Endothelial cell of umbilical vein (primary cell): ENCODE results near the gene PANX2. TPM values are rescaled to one million over a fixed set of nuclear protein-coding genes. Genes with fewer than 3 reads are reported as not detected.

Experiments
- BruUV-seq: library from RNA; stranded (reverse); fragments of 400-500 nt; replicated peaks from 2 replicates; lab custom pipeline; 2021; lab: Mats Ljungman, UMichigan
- CTCF ChIA-PET: fragments of 300-600, 350-600 bp; sonication (Branson Sonifier 250); formaldehyde crosslinking; loops from one replicate; lab custom pipeline; 2021; ENCODE audit warnings: antibody characterized with exemption, inconsistent platforms; lab: Charles Lee
- POLR2A ChIA-PET: fragments of 300-600, 350-600 bp; sonication (Branson Sonifier 250); formaldehyde crosslinking; loops from one replicate; lab custom pipeline; 2021; ENCODE audit warnings: antibody characterized with exemption, inconsistent platforms; lab: Charles Lee
- DNase-seq: peaks from one replicate; pipeline ENCODE4 v3.0.0-alpha.2; 2011; ENCODE audit warnings: low read depth, low spot score
- FAIRE-seq: peaks from 2 replicates; lab custom pipeline; 2011; peaks lifted over from hg19 to GRCh38; lab: Jason Lieb, UNC
- H2AFZ ChIP-seq: 2 replicates; pipeline ENCODE4 v1.6.0; 2012; ENCODE audit warnings: low read depth, low read length, control low read depth, inconsistent platforms
- H3K27ac ChIP-seq: 2 replicates; pipeline ENCODE4 v1.5.1; 2011; ENCODE audit warnings: low read depth, mild to moderate bottlenecking, control low read depth, low read length, moderate library complexity; ENCODE audit not compliant: insufficient read depth
- H3K27me3 ChIP-seq, 2 experiments: 2 replicates each; pipeline versions ENCODE4 v1.6.0 to v1.6.1; 2011; ENCODE audit warnings: low read length in 2 of 2, mixed read lengths in 1 of 2; ENCODE audit not compliant: control insufficient read depth in 2 of 2, insufficient read depth in 2 of 2
- H3K36me3 ChIP-seq, 2 experiments: 2 replicates in 1 of 2; 3 replicates in 1 of 2; pipeline ENCODE4 v1.5.1; 2011; ENCODE audit warnings: low read length in 2 of 2, mild to moderate bottlenecking in 1 of 2, moderate library complexity in 1 of 2; ENCODE audit not compliant: control insufficient read depth in 2 of 2, insufficient read depth in 2 of 2; ENCODE audit errors: extremely low read depth in 1 of 2
- H3K4me1 ChIP-seq: 3 replicates; pipeline ENCODE4 v1.5.1; 2011; ENCODE audit warnings: mild to moderate bottlenecking, low read length; ENCODE audit not compliant: control insufficient read depth, insufficient read depth; ENCODE audit errors: extremely low read depth
- H3K4me2 ChIP-seq: 2 replicates; pipeline ENCODE4 v1.6.1; 2011; ENCODE audit warnings: low read length, control low read depth, mixed read lengths; ENCODE audit not compliant: insufficient read depth
- H3K4me3 ChIP-seq, 3 experiments: fragments of 200-600 bp in 1 of 3; sonication (generic), shearing (Covaris generic) in 1 of 3; replicated peaks in 1 of 3; 2 replicates each; pipeline ENCODE4 v1.5.1; 2011 to 2016; ENCODE audit warnings: control low read depth in 3 of 3, low read length in 3 of 3, mild to moderate bottlenecking in 2 of 3, inconsistent platforms in 1 of 3, low read depth in 1 of 3, moderate library complexity in 1 of 3; ENCODE audit not compliant: insufficient read depth in 1 of 3
- H3K79me2 ChIP-seq: 2 replicates; pipeline ENCODE4 v1.6.0; 2012; ENCODE audit warnings: low read length, inconsistent platforms; ENCODE audit not compliant: control insufficient read depth, insufficient read depth
- H3K9ac ChIP-seq: replicated peaks from 2 replicates; pipeline ENCODE3; 2011; ENCODE audit warnings: low read length, control low read depth; ENCODE audit not compliant: insufficient read depth; ENCODE audit errors: extremely low read depth
- H3K9me1 ChIP-seq: replicated peaks from 3 replicates; pipeline ENCODE4 v1.6.0; 2011; ENCODE audit warnings: mild to moderate bottlenecking, low read length; ENCODE audit not compliant: control insufficient read depth, insufficient read depth; ENCODE audit errors: extremely low read depth
- H3K9me3 ChIP-seq: replicated peaks from 2 replicates; pipeline ENCODE4 v1.5.1; 2012; ENCODE audit warnings: low read length, inconsistent platforms; ENCODE audit not compliant: control insufficient read depth, insufficient read depth
- H4K20me1 ChIP-seq: replicated peaks from 2 replicates; pipeline ENCODE3; 2011; ENCODE audit warnings: mild to moderate bottlenecking, low read length; ENCODE audit not compliant: control insufficient read depth, insufficient read depth; ENCODE audit errors: extremely low read depth
- CTCF ChIP-seq, 2 donors: IDR thresholded peaks; 1 replicate in 1 of 2; 2 replicates in 1 of 2; pipeline ENCODE4 v1.5.1; 2011; ENCODE audit warnings: low read length in 2 of 2, mild to moderate bottlenecking in 2 of 2, moderate library complexity in 2 of 2, control low read depth in 1 of 2, inconsistent platforms in 1 of 2, low read depth in 1 of 2; ENCODE audit not compliant: insufficient read depth in 1 of 2; ENCODE audit errors: extremely low read depth in 1 of 2
- EZH2 ChIP-seq: IDR thresholded peaks from 2 replicates; pipeline ENCODE4 v1.6.1; 2012; ENCODE audit warnings: borderline replicate concordance, low read depth, mild to moderate bottlenecking, moderate library complexity, low read length, inconsistent platforms; ENCODE audit not compliant: severe bottlenecking
- FOS ChIP-seq: IDR thresholded peaks from 2 replicates; pipeline ENCODE4 v1.6.1; 2011; ENCODE audit warnings: mild to moderate bottlenecking, low read length, moderate library complexity, borderline replicate concordance; ENCODE audit not compliant: insufficient read depth
- GATA2 ChIP-seq: IDR thresholded peaks from 2 replicates; pipeline ENCODE4 v1.7.0; 2011; ENCODE audit warnings: low read depth, mild to moderate bottlenecking, moderate library complexity, mixed read lengths, low read length; ENCODE audit not compliant: insufficient read length, insufficient read depth
- JUN ChIP-seq: IDR thresholded peaks from 2 replicates; pipeline ENCODE4 v1.6.1; 2011; ENCODE audit warnings: borderline replicate concordance, low read depth; ENCODE audit not compliant: insufficient read length, insufficient read depth
- MAX ChIP-seq: IDR thresholded peaks from 2 replicates; pipeline ENCODE4 v1.6.1; 2011; ENCODE audit not compliant: insufficient read depth, insufficient read length
- MYC ChIP-seq: IDR thresholded peaks from one replicate; pipeline ENCODE4 v1.6.1; 2011; ENCODE audit warnings: mild to moderate bottlenecking, low read depth, low read length
- POLR2A ChIP-seq: IDR thresholded peaks from 2 replicates; pipeline ENCODE4 v1.6.1; 2012; ENCODE audit warnings: low read depth, mild to moderate bottlenecking, control low read depth, low read length
- POLR2AphosphoS5 ChIP-seq: IDR thresholded peaks from 2 replicates; pipeline ENCODE4 v1.6.1; 2012; ENCODE audit warnings: low read depth, mild to moderate bottlenecking, control low read depth, low read length, moderate library complexity; ENCODE audit not compliant: insufficient read depth
- dilution Hi-C: fragments of 300-500 bp; cut with MboI; formaldehyde crosslinking; loops from one replicate; pipeline ENCODE4 v1.15.0; 2019; ENCODE audit warnings: low sequenced_read_pairs; ENCODE audit not compliant: extremely low pct_ligation_motif_present
- intact Hi-C: fragments of 100-400 bp; cut with micrococcal nuclease; formaldehyde crosslinking; loops from one replicate; pipeline ENCODE4 v1.10.0; 2022
- polyA plus RNA-seq, 4 experiments: library from polyadenylated mRNA; depleted of rRNA in 3 of 4; stranded (reverse) in 3 of 4; unstranded in 1 of 4; fragments of >200 nt; gene quantifications; 2 replicates each; pipeline versions ENCODE4 v1.2.1 to v1.2.3, GENCODE V29; 2011 to 2012; ENCODE audit warnings: missing spikeins in 1 of 4
- total RNA-seq: library from RNA; stranded (reverse); gene quantifications from 2 replicates; pipeline ENCODE4 v1.2.3, GENCODE V29; 2021

PANX2 gene
- total and polyA plus RNA-seq, 2 donors (not counting 3 experiments of a cell fraction or from before 2014, with no cell fraction given), result 2.5 to 5.1 TPM

- Histone ChIP-seq H3K36me3 (no peaks in the 10 kb centered on the region), H3K4me2 (no peak overlapping the region), H2AFZ (no peak overlapping the region), H3K9ac (no peak overlapping the region), H3K9me1 (no peaks in the 10 kb centered on the region), H3K9me3 (no peaks in the 10 kb centered on the region), H4K20me1 (no peaks in the 10 kb centered on the region), H3K4me1 (no peaks in the 10 kb centered on the region), H3K79me2 (no peaks in the 10 kb centered on the region), H3K27ac (no peak overlapping the region), H3K4me3 (no peak overlapping the region), H3K27me3 (no peaks in the 10 kb centered on the region)
- CTCF ChIA-PET, result no interaction called here
- POLR2A ChIA-PET, result no interaction called here
- intact Hi-C loops (no loop called here), dilution Hi-C loops (no loop called here)
- BruUV-seq, result no TSS peak
- no peak for DNase-seq
- no peak for TF ChIP-seq FOS
- TF ChIP-seq MYC, result no peak
- TF ChIP-seq POLR2AphosphoS5, result no peak
- no peak for TF ChIP-seq JUN
- no peak for TF ChIP-seq MAX
- no peak for TF ChIP-seq POLR2A
- no peak for TF ChIP-seq GATA2
- TF ChIP-seq EZH2, result no peak
- TF ChIP-seq CTCF (IDR thresholded peaks at IDR 0.05; ENCODE audit: extremely low read depth in 1 of 2, insufficient read depth in 1 of 2, low read depth in 1 of 2, low read length in 2 of 2), result no peak
- no peak for FAIRE-seq
Measured at GRCh38 chr22:50177537-50178470, 7.3 kb downstream of the PANX2 start.
